SKM-1 treated with dmso at 0.1 percent for 144 hours (cell line): Measurements from ENCODE around the gene MYO1F.
"Not testable (repeated sequence)": the region's sequence is repeated elsewhere in the genome, so short reads cannot be mapped to it uniquely, and the experiment has no call there.

Source experiments
- DNase-seq: peaks from one replicate; lab custom pipeline; 2025; ENCODE audit not compliant: unreplicated experiment; lab: John Stamatoyannopoulos, UW

The MYO1F gene

GRCh38 chr19:8567522-8568172 is 9.6 kb downstream of the MYO1F start:
- peak; percentile 81 for DNase-seq

GRCh38 chr19:8566855-8567254 is 10.4 kb downstream of the MYO1F start:
- DNase-seq = peak; percentile 21

- DNase-seq = not testable (repeated sequence)
These were observed 12.4 kb downstream of the MYO1F start for GRCh38 chr19:8564866-8565265.

- no peak for DNase-seq
These were observed 16.0 kb downstream of the MYO1F start for GRCh38 chr19:8561075-8561764.

GRCh38 chr19:8558325-8558724 is 18.9 kb downstream of the MYO1F start:
- DNase-seq = no peak

GRCh38 chr19:8557642-8558238 is 19.5 kb downstream of the MYO1F start:
- DNase-seq = no peak

GRCh38 chr19:8553729-8554128 is 23.5 kb downstream of the MYO1F start:
- not testable (repeated sequence) for DNase-seq

- no peak for DNase-seq
These were observed 24.4 kb downstream of the MYO1F start for GRCh38 chr19:8552810-8553209.

- no peak for DNase-seq
These were observed 27.2 kb downstream of the MYO1F start for GRCh38 chr19:8550070-8550469.

- no peak for DNase-seq
These were observed 31.5 kb downstream of the MYO1F start for GRCh38 chr19:8545743-8546142.

GRCh38 chr19:8544168-8544567 is 33.1 kb downstream of the MYO1F start:
- no peak for DNase-seq

- DNase-seq = no peak
These were observed 37.6 kb downstream of the MYO1F start for GRCh38 chr19:8539621-8540149.

GRCh38 chr19:8537099-8537498 is 40.1 kb downstream of the MYO1F start:
- no peak for DNase-seq

- DNase-seq = no peak
These were observed 41.0 kb downstream of the MYO1F start for GRCh38 chr19:8536282-8536681.

GRCh38 chr19:8532225-8532624 is 45.0 kb downstream of the MYO1F start:
- DNase-seq = no peak

GRCh38 chr19:8531470-8531869 is 45.8 kb downstream of the MYO1F start:
- no peak for DNase-seq

- no peak for DNase-seq
These were observed 47.1 kb downstream of the MYO1F start for GRCh38 chr19:8530061-8530679.

GRCh38 chr19:8529369-8530006 is 47.8 kb downstream of the MYO1F start:
- no peak for DNase-seq

- no peak for DNase-seq
These were observed 48.7 kb downstream of the MYO1F start for GRCh38 chr19:8528500-8528899.

GRCh38 chr19:8526345-8527091 is 50.7 kb downstream of the MYO1F start:
- no peak for DNase-seq

GRCh38 chr19:8525401-8525684 is 51.9 kb downstream of the MYO1F start:
- DNase-seq = no peak
